Smooth muscle cell (in vitro differentiated cells): ENCODE data around the gene SNRNP48. TPM values are rescaled to one million over a fixed set of nuclear protein-coding genes. Genes with fewer than 3 reads are reported as not detected.

Experiments
- DNase-seq: peaks from one replicate; lab custom pipeline; 2025; ENCODE audit not compliant: unreplicated experiment; lab: John Stamatoyannopoulos, UW
- H2AFZ ChIP-seq: fragments of 200-600 bp; sonication (generic); 2 replicates; pipeline ENCODE4 v1.6.0; 2016; ENCODE audit warnings: antibody characterized with exemption, low read depth, mild to moderate bottlenecking
- H3F3A ChIP-seq: fragments of 200-600 bp; sonication (generic); 2 replicates; pipeline ENCODE4 v1.6.0; 2017; ENCODE audit warnings: antibody characterized with exemption, low read depth
- H3K27ac ChIP-seq: fragments of 200-600 bp; sonication (generic); 2 replicates; pipeline ENCODE4 v1.5.1; 2016; ENCODE audit warnings: low read depth, mild to moderate bottlenecking
- H3K27me3 ChIP-seq: fragments of 200-600 bp; sonication (generic); 2 replicates; pipeline ENCODE4 v1.6.1; 2016; ENCODE audit warnings: low read depth, mild to moderate bottlenecking
- H3K36me3 ChIP-seq: fragments of 200-600 bp; sonication (generic); 2 replicates; pipeline ENCODE4 v1.5.1; 2016; ENCODE audit warnings: low read depth
- H3K4me1 ChIP-seq: fragments of 200-600 bp; sonication (generic); 2 replicates; pipeline ENCODE4 v1.5.1; 2016; ENCODE audit warnings: low read depth
- H3K4me2 ChIP-seq: fragments of 200-600 bp; sonication (generic); 2 replicates; pipeline ENCODE4 v1.6.0; 2016; ENCODE audit warnings: mild to moderate bottlenecking
- H3K4me3 ChIP-seq: fragments of 200-600 bp; sonication (generic); 2 replicates; pipeline ENCODE4 v1.5.1; 2016; ENCODE audit warnings: mild to moderate bottlenecking
- H3K79me2 ChIP-seq: fragments of 200-600 bp; sonication (generic); 2 replicates; pipeline ENCODE4 v1.6.0; 2016; ENCODE audit warnings: low read depth, mild to moderate bottlenecking
- H3K9ac ChIP-seq: fragments of 200-600 bp; sonication (generic); 2 replicates; pipeline ENCODE4 v1.6.0; 2016; ENCODE audit warnings: low read depth
- H3K9me3 ChIP-seq: fragments of 200-600 bp; sonication (generic); replicated peaks from 2 replicates; pipeline ENCODE4 v1.5.1; 2016; ENCODE audit warnings: low read depth
- H4K20me1 ChIP-seq: fragments of 200-600 bp; sonication (generic); 2 replicates; pipeline ENCODE4 v1.6.0; 2016; ENCODE audit warnings: low read depth
- CTCF ChIP-seq: fragments of 200-600 bp; sonication (generic); IDR thresholded peaks from 2 replicates; pipeline ENCODE4 v1.5.1; 2017; ENCODE audit warnings: borderline replicate concordance, mild to moderate bottlenecking, antibody characterized with exemption; ENCODE audit not compliant: insufficient read depth, poor library complexity, severe bottlenecking
- WGBS: methylation state at CpG from one replicate; pipeline ENCODE4 v1.1.7; 2016; ENCODE audit warnings: low lambda C conversion rate; 5-methylcytosine and 5-hydroxymethylcytosine counted together
- polyA plus RNA-seq: library from polyadenylated mRNA; unstranded; fragments of >200 nt; fragmentation: Nextera tagmentation; extraction: Ambion mirVana; gene quantifications from 2 replicates; pipeline ENCODE4 v1.2.1, GENCODE V29; 2016
- total RNA-seq: library from RNA; depleted of rRNA; stranded (reverse); fragments of >200 nt; gene quantifications from 2 replicates; pipeline ENCODE4 v1.2.3, GENCODE V29; 2014

The SNRNP48 gene
- total and polyA plus RNA-seq, 2 experiments from 2014 or later = 3.2 to 11.0 TPM

- Histone ChIP-seq H3K4me1 (no peaks in the 10 kb centered on the region), H4K20me1 (peaks cover 94% of the 10 kb centered on the region), H3F3A (peaks cover 3% of the 10 kb centered on the region), H3K27ac (peak overlapping the region; percentile 28), H3K79me2 (peaks cover 69% of the 10 kb centered on the region), H3K27me3 (no peaks in the 10 kb centered on the region), H3K36me3 (peaks cover 26% of the 10 kb centered on the region), H3K4me2 (no peak overlapping the region), H3K4me3 (no peak overlapping the region), H3K9ac (no peak overlapping the region), H2AFZ (no peak overlapping the region), H3K9me3 (no peaks in the 10 kb centered on the region)
- DNase-seq = no peak
- 89% methylated on average over 11 of the region's 11 CpGs for WGBS
- no peak for TF ChIP-seq CTCF
These were observed 34.3 kb upstream of the SNRNP48 start for GRCh38 chr6:7555671-7556070.

GRCh38 chr6:7556394-7557106 is 33.4 kb upstream of the SNRNP48 start:
- Histone ChIP-seq H3K9ac (no peak overlapping the region), H3K27me3 (no peaks in the 10 kb centered on the region), H3K27ac (peak overlapping the region; percentile 6), H4K20me1 (peaks cover 94% of the 10 kb centered on the region), H3F3A (peaks cover 3% of the 10 kb centered on the region), H3K4me1 (no peaks in the 10 kb centered on the region), H3K4me3 (no peak overlapping the region), H2AFZ (no peak overlapping the region), H3K9me3 (no peaks in the 10 kb centered on the region), H3K4me2 (no peak overlapping the region), H3K79me2 (peaks cover 65% of the 10 kb centered on the region), H3K36me3 (peaks cover 27% of the 10 kb centered on the region)
- 96% methylated on average over 12 of the region's 12 CpGs for WGBS
- no peak for DNase-seq
- no peak for TF ChIP-seq CTCF

DNA sequence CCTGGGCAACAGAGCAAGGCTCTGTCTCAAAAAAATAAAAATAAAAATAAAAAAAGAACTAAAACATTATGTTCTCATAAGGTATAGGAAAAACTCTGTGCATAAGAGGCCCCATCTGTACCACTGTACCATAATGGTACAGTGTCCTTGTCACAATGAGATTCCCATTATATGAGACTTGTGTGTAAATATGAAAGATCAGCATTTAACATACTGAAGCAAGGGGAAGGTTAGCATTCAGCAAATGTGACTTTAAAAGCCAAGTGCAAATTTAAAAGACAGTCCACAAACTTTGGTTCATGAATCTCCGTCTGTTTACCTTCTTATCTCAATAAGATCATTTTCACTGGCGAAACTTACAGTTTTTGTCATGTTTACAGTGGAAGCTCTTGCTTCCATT is 32.3 kb upstream of the SNRNP48 start:
- TF ChIP-seq CTCF = no peak
- Histone ChIP-seq H3K27ac (peak overlapping the region; percentile 38), H2AFZ (no peak overlapping the region), H3K9me3 (no peaks in the 10 kb centered on the region), H3K4me2 (no peak overlapping the region), H3K27me3 (no peaks in the 10 kb centered on the region), H4K20me1 (peaks cover 97% of the 10 kb centered on the region), H3K9ac (no peak overlapping the region), H3F3A (no peaks in the 10 kb centered on the region), H3K36me3 (peaks cover 27% of the 10 kb centered on the region), H3K4me1 (no peaks in the 10 kb centered on the region), H3K79me2 (peaks cover 62% of the 10 kb centered on the region), H3K4me3 (no peak overlapping the region)
- 84% methylated on average over 2 of the region's 2 CpGs for WGBS
- no peak for DNase-seq

GRCh38 chr6:7558781-7559180 is 31.2 kb upstream of the SNRNP48 start:
- no peak overlapping the region for H3K9ac ChIP-seq

More at GRCh38 chr6:7558781-7559180, 31.2 kb upstream of the SNRNP48 start:
- H3K9me3 ChIP-seq = no peaks in the 10 kb centered on the region
- 94% methylated on average over 4 of the region's 4 CpGs for WGBS
- no peak for DNase-seq
- H3K27ac ChIP-seq = peak overlapping the region; percentile 70
- no peak overlapping the region for H3K4me2 ChIP-seq
- no peak overlapping the region for H2AFZ ChIP-seq
- no peaks in the 10 kb centered on the region for H3F3A ChIP-seq
- H3K27me3 ChIP-seq = no peaks in the 10 kb centered on the region
- H4K20me1 ChIP-seq = peaks cover 97% of the 10 kb centered on the region
- H3K4me3 ChIP-seq = no peak overlapping the region
- no peak for TF ChIP-seq CTCF
- H3K36me3 ChIP-seq = peaks cover 32% of the 10 kb centered on the region
- H3K4me1 ChIP-seq = no peaks in the 10 kb centered on the region
- peaks cover 51% of the 10 kb centered on the region for H3K79me2 ChIP-seq
